Activated CD4-positive, CD25-positive, alpha-beta regulatory T cell treated with anti-CD3 and anti-CD28 coated beads, Interleukin-2, amount 50 U/mL, for 72 hours (primary cell): ENCODE results near the gene ZDHHC6.
"Not testable (repeated sequence)": the region's sequence is repeated elsewhere in the genome, so short reads cannot be mapped to it uniquely, and the experiment has no call there.

Experiments
- DNase-seq: peaks from one replicate; pipeline ENCODE4 v3.0.0; 2021

The ZDHHC6 gene

GRCh38 chr10:112441520-112441919 lies 5.2 kb downstream of the ZDHHC6 start:
- no peak for DNase-seq

- DNase-seq, result no peak
Observed at GRCh38 chr10:112438356-112438755, 8.4 kb downstream of the ZDHHC6 start.

GRCh38 chr10:112434988-112435619 lies 11.6 kb downstream of the ZDHHC6 start:
- DNase-seq, result no peak

- no peak for DNase-seq
Observed at GRCh38 chr10:112433136-112433535, 13.6 kb downstream of the ZDHHC6 start.

GRCh38 chr10:112429654-112430230 lies 17.0 kb downstream of the ZDHHC6 start:
- DNase-seq, result no peak

GRCh38 chr10:112429147-112429546 lies 17.6 kb downstream of the ZDHHC6 start:
- DNase-seq, result no peak

GRCh38 chr10:112426111-112426510 lies 20.6 kb downstream of the ZDHHC6 start:
- no peak for DNase-seq

- no peak for DNase-seq
Observed at GRCh38 chr10:112424651-112425050, 22.1 kb downstream of the ZDHHC6 start.

GRCh38 chr10:112421731-112422130 lies 25.0 kb downstream of the ZDHHC6 start:
- no peak for DNase-seq

- no peak for DNase-seq
Observed at GRCh38 chr10:112412696-112413095, 34.0 kb downstream of the ZDHHC6 start.

GRCh38 chr10:112409755-112410154 lies 37.0 kb downstream of the ZDHHC6 start:
- no peak for DNase-seq

- no peak for DNase-seq
Observed at GRCh38 chr10:112409299-112409698, 37.4 kb downstream of the ZDHHC6 start.

GRCh38 chr10:112407696-112408095 lies 39.0 kb downstream of the ZDHHC6 start:
- no peak for DNase-seq

- not testable (repeated sequence) for DNase-seq
Observed at GRCh38 chr10:112406806-112407205, 39.9 kb downstream of the ZDHHC6 start.

GRCh38 chr10:112404617-112405016 lies 42.1 kb downstream of the ZDHHC6 start:
- no peak for DNase-seq

GRCh38 chr10:112402917-112403316 lies 43.8 kb downstream of the ZDHHC6 start:
- no peak for DNase-seq

- DNase-seq, result no peak
Observed at GRCh38 chr10:112397592-112397991, 49.1 kb downstream of the ZDHHC6 start.

GRCh38 chr10:112395809-112396530 lies 50.7 kb downstream of the ZDHHC6 start:
- DNase-seq, result no peak

- no peak for DNase-seq
Observed at GRCh38 chr10:112394475-112394875, 52.2 kb downstream of the ZDHHC6 start.

- no peak for DNase-seq
Observed at GRCh38 chr10:112393827-112394226, 52.9 kb downstream of the ZDHHC6 start.

GRCh38 chr10:112393341-112393740 lies 53.4 kb downstream of the ZDHHC6 start:
- DNase-seq, result no peak

GRCh38 chr10:112390125-112390703 lies 56.5 kb downstream of the ZDHHC6 start:
- DNase-seq, result no peak

GRCh38 chr10:112389271-112389822 lies 57.4 kb downstream of the ZDHHC6 start:
- DNase-seq, result no peak

GRCh38 chr10:112388548-112388947 lies 58.2 kb downstream of the ZDHHC6 start:
- no peak for DNase-seq
